ENCODE results near the gene SLC16A11.

- TF ChIP-seq CTCF (IDR thresholded peaks at IDR 0.05) (no peak), EZH2 (IDR thresholded peaks at IDR 0.05; ENCODE audit: borderline replicate concordance, insufficient read depth, low read depth, low read length, poor library complexity, severe bottlenecking) (no peak)
These were observed 5.6 kb downstream of the SLC16A11 start for GRCh38 chr17:7038025-7038862.

Measured in B cell (primary cell).